DND-41 (cell line): ENCODE results near the gene EVL.

Experiments
- ATAC-seq: fragments of 200-7000 bp; cut with Tn5 transposase; 3 replicates; pipeline ENCODE4 v1.9.1; 2021; ENCODE audit warnings: low read depth; ENCODE audit not compliant: insufficient read depth
- DNase-seq: peaks from one replicate; pipeline ENCODE4 v3.0.0-alpha.2; 2020
- H2AFZ ChIP-seq: 2 replicates; pipeline ENCODE4 v1.6.0; 2012; ENCODE audit warnings: low read depth, low read length
- H3K27ac ChIP-seq: 2 replicates; pipeline ENCODE4 v1.5.1; 2012; ENCODE audit warnings: low read length, inconsistent platforms
- H3K27me3 ChIP-seq: fragments of 200-600 bp; sonication (generic); 2 replicates; pipeline ENCODE4 v1.6.0; 2012; ENCODE audit warnings: low read length, mild to moderate bottlenecking, inconsistent platforms; ENCODE audit not compliant: insufficient read depth, poor library complexity
- H3K36me3 ChIP-seq: 2 replicates; pipeline ENCODE4 v1.5.1; 2012; ENCODE audit warnings: low read length, inconsistent platforms; ENCODE audit not compliant: insufficient read depth
- H3K4me1 ChIP-seq: 2 replicates; pipeline ENCODE4 v1.5.1; 2012; ENCODE audit warnings: mild to moderate bottlenecking, low read length; ENCODE audit not compliant: insufficient read depth
- H3K4me2 ChIP-seq: 2 replicates; pipeline ENCODE4 v1.6.0; 2012; ENCODE audit warnings: mild to moderate bottlenecking, moderate library complexity, low read length, inconsistent platforms; ENCODE audit not compliant: insufficient read depth
- H3K4me3 ChIP-seq, 2 experiments: fragments of 200-600 bp in 1 of 2; shearing (Covaris generic) in 1 of 2; 2 replicates each; pipeline ENCODE4 v1.5.1; 2012 to 2016; ENCODE audit warnings: inconsistent platforms in 2 of 2, low read length in 2 of 2, mild to moderate bottlenecking in 2 of 2, low read depth in 1 of 2, moderate library complexity in 1 of 2
- H3K79me2 ChIP-seq: 2 replicates; pipeline ENCODE4 v1.6.0; 2012; ENCODE audit warnings: low read length, inconsistent platforms; ENCODE audit not compliant: insufficient read depth
- H3K9ac ChIP-seq: 2 replicates; pipeline ENCODE4 v1.6.0; 2012; ENCODE audit warnings: low read depth, mild to moderate bottlenecking, inconsistent platforms, low read length, moderate library complexity
- H3K9me3 ChIP-seq: 2 replicates; pipeline ENCODE4 v1.5.1; 2012; ENCODE audit warnings: low read length, moderate library complexity, mild to moderate bottlenecking, inconsistent platforms; ENCODE audit not compliant: insufficient read depth, severe bottlenecking
- H4K20me1 ChIP-seq: 2 replicates; pipeline ENCODE4 v1.6.0; 2012; ENCODE audit warnings: low read length; ENCODE audit not compliant: insufficient read depth
- EZH2 ChIP-seq: IDR thresholded peaks from 3 replicates; pipeline ENCODE4 v1.6.1; 2012; ENCODE audit warnings: borderline replicate concordance, low read depth, mild to moderate bottlenecking, moderate library complexity, low read length, inconsistent platforms; ENCODE audit not compliant: severe bottlenecking
- TF ChIP-seq, protein P1 (sequence below): IDR thresholded peaks from 2 replicates; pipeline ENCODE4 v1.5.1; 2012; ENCODE audit warnings: borderline replicate concordance, low read length, moderate library complexity, mild to moderate bottlenecking; ENCODE audit not compliant: poor library complexity, severe bottlenecking; ENCODE audit errors: extremely low read depth

Gene EVL

DNA sequence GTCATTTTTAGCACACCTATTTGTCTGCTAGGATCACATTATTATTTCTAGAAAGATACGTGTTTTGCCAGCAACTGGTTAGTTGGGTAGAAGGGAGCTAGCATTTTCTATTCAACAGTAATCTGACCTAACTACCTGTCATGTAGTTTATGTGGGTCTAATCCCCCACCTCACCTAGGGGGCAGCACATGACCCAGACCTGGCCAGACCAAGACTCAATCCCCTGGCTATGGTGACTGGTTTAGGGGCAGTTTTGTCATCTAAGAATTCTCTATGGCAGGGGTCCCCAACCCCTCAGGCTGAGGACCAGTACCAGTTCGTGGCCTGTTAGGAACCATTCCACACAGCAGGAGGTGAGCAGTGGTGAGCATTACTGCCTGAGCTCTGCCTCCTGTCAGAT, 29.5 kb upstream of the EVL start:
- H3K9ac ChIP-seq, result no peak overlapping the region
- H3K36me3 ChIP-seq, result peaks cover 16% of the 10 kb centered on the region
- no peak overlapping the region for H3K4me2 ChIP-seq
- peaks cover 4% of the 10 kb centered on the region; the same call in 1 of the 2 replicates for H3K4me1 ChIP-seq
- TF ChIP-seq, protein P1, sequence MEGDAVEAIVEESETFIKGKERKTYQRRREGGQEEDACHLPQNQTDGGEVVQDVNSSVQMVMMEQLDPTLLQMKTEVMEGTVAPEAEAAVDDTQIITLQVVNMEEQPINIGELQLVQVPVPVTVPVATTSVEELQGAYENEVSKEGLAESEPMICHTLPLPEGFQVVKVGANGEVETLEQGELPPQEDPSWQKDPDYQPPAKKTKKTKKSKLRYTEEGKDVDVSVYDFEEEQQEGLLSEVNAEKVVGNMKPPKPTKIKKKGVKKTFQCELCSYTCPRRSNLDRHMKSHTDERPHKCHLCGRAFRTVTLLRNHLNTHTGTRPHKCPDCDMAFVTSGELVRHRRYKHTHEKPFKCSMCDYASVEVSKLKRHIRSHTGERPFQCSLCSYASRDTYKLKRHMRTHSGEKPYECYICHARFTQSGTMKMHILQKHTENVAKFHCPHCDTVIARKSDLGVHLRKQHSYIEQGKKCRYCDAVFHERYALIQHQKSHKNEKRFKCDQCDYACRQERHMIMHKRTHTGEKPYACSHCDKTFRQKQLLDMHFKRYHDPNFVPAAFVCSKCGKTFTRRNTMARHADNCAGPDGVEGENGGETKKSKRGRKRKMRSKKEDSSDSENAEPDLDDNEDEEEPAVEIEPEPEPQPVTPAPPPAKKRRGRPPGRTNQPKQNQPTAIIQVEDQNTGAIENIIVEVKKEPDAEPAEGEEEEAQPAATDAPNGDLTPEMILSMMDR, result peak; percentile 10
- no peak for TF ChIP-seq EZH2
- H4K20me1 ChIP-seq, result peaks cover 39% of the 10 kb centered on the region; the same call in 1 of the 2 replicates
- no peaks in the 10 kb centered on the region for H3K9me3 ChIP-seq
- H3K79me2 ChIP-seq, result peaks cover 100% of the 10 kb centered on the region
- H3K4me3 ChIP-seq, result no peak overlapping the region
- H3K27me3 ChIP-seq, result no peaks in the 10 kb centered on the region
- H2AFZ ChIP-seq, result no peak overlapping the region
- ATAC-seq (no peak), DNase-seq (no peak)
- H3K27ac ChIP-seq, result 0 out of 2 replicates have a peak overlapping the region, but pooled peaks have one; percentile 7

- Histone ChIP-seq H3K79me2 (peaks cover 100% of the 10 kb centered on the region), H3K27ac (no peak overlapping the region), H3K9ac (no peak overlapping the region), H3K9me3 (no peaks in the 10 kb centered on the region), H3K4me3 (no peak overlapping the region), H2AFZ (no peak overlapping the region), H4K20me1 (peaks cover 24% of the 10 kb centered on the region; the same call in 1 of the 2 replicates), H3K4me2 (no peak overlapping the region), H3K4me1 (no peaks in the 10 kb centered on the region), H3K27me3 (no peaks in the 10 kb centered on the region), H3K36me3 (peaks cover 16% of the 10 kb centered on the region)
- no peak for ATAC-seq
- TF ChIP-seq EZH2, result no peak
- TF ChIP-seq, protein P1, result no peak
- no peak for DNase-seq
These were observed 27.9 kb upstream of the EVL start for GRCh38 chr14:100037353-100037752.

DNA sequence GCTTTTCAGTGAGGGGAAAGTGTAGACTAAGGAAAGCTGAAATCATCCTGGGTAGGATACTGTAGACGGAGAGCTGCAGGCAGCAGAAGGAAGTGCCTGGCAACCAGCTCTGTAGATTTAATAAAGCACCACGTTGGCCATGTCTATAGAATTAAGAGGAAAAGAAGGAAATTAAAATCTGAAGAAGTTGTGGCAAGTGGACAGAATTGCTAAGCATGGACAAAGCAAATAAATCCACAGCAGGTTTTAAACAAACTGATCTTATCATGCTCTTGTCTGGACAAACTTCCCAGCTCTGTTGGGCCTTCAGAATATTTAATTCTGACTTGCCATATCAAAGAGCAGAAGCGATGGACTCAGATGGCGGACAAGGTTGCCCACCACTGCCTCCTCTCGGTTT, 27.2 kb upstream of the EVL start:
- Histone ChIP-seq H4K20me1 (peaks cover 27% of the 10 kb centered on the region; the same call in 1 of the 2 replicates), H3K4me3 (no peak overlapping the region), H3K9ac (no peak overlapping the region), H3K4me2 (no peak overlapping the region), H2AFZ (no peak overlapping the region), H3K36me3 (peaks cover 16% of the 10 kb centered on the region), H3K27ac (no peak overlapping the region), H3K9me3 (no peaks in the 10 kb centered on the region), H3K27me3 (no peaks in the 10 kb centered on the region), H3K79me2 (peaks cover 100% of the 10 kb centered on the region), H3K4me1 (no peaks in the 10 kb centered on the region)
- no peak for ATAC-seq
- TF ChIP-seq EZH2, result no peak
- TF ChIP-seq, protein P1, result no peak
- no peak for DNase-seq

DNA sequence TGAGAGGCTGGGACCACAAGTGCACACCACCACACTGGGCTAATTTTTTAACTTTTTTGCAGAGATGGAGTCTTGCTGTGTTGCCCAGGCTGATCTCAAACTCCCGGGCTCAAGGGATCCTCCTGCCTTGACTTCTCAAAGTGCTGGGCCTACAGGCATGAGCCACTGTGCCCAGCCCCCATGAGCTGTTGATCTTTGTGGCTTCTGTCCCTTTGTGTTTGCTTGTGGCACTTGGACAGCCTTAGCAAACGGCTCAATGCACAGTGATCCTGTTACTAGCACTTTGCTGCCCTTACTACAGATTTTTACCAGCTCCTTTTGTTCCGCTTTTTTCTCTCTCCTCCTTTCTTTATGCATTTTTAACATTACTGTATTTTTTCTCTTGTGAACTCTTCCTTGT, 25.3 kb upstream of the EVL start:
- ATAC-seq (no peak), DNase-seq (no peak)
- Histone ChIP-seq H3K9ac (no peak overlapping the region), H3K4me1 (no peaks in the 10 kb centered on the region), H3K79me2 (peaks cover 100% of the 10 kb centered on the region), H3K9me3 (no peaks in the 10 kb centered on the region), H3K36me3 (peaks cover 12% of the 10 kb centered on the region), H3K4me2 (no peak overlapping the region), H4K20me1 (peaks cover 39% of the 10 kb centered on the region; the same call in 1 of the 2 replicates), H2AFZ (no peak overlapping the region), H3K27ac (peak overlapping the region; percentile 15; the same call in 1 of the 2 replicates), H3K4me3 (no peak overlapping the region), H3K27me3 (no peaks in the 10 kb centered on the region)
- TF ChIP-seq, protein P1, result no peak
- TF ChIP-seq EZH2, result no peak
